Suprapubic skin (tissue), 4 donors: ENCODE data around the gene MAP2K5. TPM values are rescaled to one million over a fixed set of nuclear protein-coding genes. Genes with fewer than 3 reads are reported as not detected.

Source experiments
- DNase-seq, 2 donors: peaks; one replicate each; pipeline ENCODE4 v3.0.0-alpha.2; 2019; ENCODE audit warnings: low spot score in 2 of 2
- H3K27ac ChIP-seq: fragments of 200-600 bp; sonication (generic); one replicate; pipeline ENCODE4 v1.5.1; 2019
- H3K27me3 ChIP-seq: fragments of 200-600 bp; sonication (generic); one replicate; pipeline ENCODE4 v1.5.1; 2019
- H3K36me3 ChIP-seq: fragments of 200-600 bp; sonication (generic); one replicate; pipeline ENCODE4 v1.5.1; 2019
- H3K4me1 ChIP-seq: fragments of 200-600 bp; sonication (generic); one replicate; pipeline ENCODE4 v1.5.1; 2019
- H3K4me3 ChIP-seq: fragments of 200-600 bp; sonication (generic); one replicate; pipeline ENCODE4 v1.5.1; 2019; ENCODE audit warnings: mild to moderate bottlenecking
- H3K9me3 ChIP-seq: fragments of 200-600 bp; sonication (generic); one replicate; pipeline ENCODE4 v1.5.1; 2019
- CTCF ChIP-seq, 2 donors: fragments of 200-600 bp in 1 of 2; fragments of 450-650 bp in 1 of 2; sonication (generic) in 1 of 2; IDR thresholded peaks; one replicate each; pipeline ENCODE4 v1.5.1; 2016 to 2019; ENCODE audit warnings: antibody characterized with exemption in 2 of 2, mild to moderate bottlenecking in 1 of 2, moderate library complexity in 1 of 2
- EP300 ChIP-seq: sonication (generic); formaldehyde crosslinking; IDR thresholded peaks from one replicate; pipeline ENCODE4 v1.6.1; 2017; ENCODE audit warnings: antibody characterized with exemption
- POLR2A ChIP-seq, 2 donors: fragments of 450-650 bp; IDR thresholded peaks; one replicate each; pipeline ENCODE4 v1.6.1; 2017; ENCODE audit warnings: antibody characterized with exemption in 2 of 2, mild to moderate bottlenecking in 2 of 2, moderate library complexity in 2 of 2
- POLR2AphosphoS5 ChIP-seq, 3 donors: sonication (generic); formaldehyde crosslinking; IDR thresholded peaks; one replicate each; pipeline ENCODE4 v1.6.1; 2017; ENCODE audit warnings: antibody characterized with exemption in 3 of 3
- WGBS: methylation state at CpG from one replicate; pipeline ENCODE4 v1.1.5; 2018; 5-methylcytosine and 5-hydroxymethylcytosine counted together
- total RNA-seq, 4 donors: library from RNA; depleted of rRNA; stranded (reverse); fragments of >200 nt; gene quantifications; one replicate each; pipeline ENCODE4 v1.1.0, GENCODE V29; 2016

Gene MAP2K5
- total RNA-seq, 4 donors from 2014 or later, result 9.5 to 18.5 (median 10.2) TPM

GRCh38 chr15:67775998-67776397, 233.5 kb downstream of the MAP2K5 start:
- Histone ChIP-seq H3K27me3 (no peaks in the 10 kb centered on the region), H3K27ac (no peak overlapping the region), H3K36me3 (no peaks in the 10 kb centered on the region), H3K9me3 (no peaks in the 10 kb centered on the region), H3K4me3 (no peak overlapping the region), H3K4me1 (no peaks in the 10 kb centered on the region)
- TF ChIP-seq POLR2AphosphoS5 (IDR thresholded peaks at IDR 0.05) (no peak), POLR2A (IDR thresholded peaks at IDR 0.05) (no peak), CTCF (IDR thresholded peaks at IDR 0.05) (no peak), EP300 (no peak)
- WGBS, result 89% methylated on average over 3 of the region's 3 CpGs
- DNase-seq, result no peak

GRCh38 chr15:67776600-67776999, 234.1 kb downstream of the MAP2K5 start:
- no peak for TF ChIP-seq EP300
- no peak for TF ChIP-seq CTCF (IDR thresholded peaks at IDR 0.05)
- no peak for TF ChIP-seq POLR2AphosphoS5 (IDR thresholded peaks at IDR 0.05)
- no peak for TF ChIP-seq POLR2A (IDR thresholded peaks at IDR 0.05)
- no peaks in the 10 kb centered on the region for H3K4me1 ChIP-seq
- 92% methylated on average over 3 of the region's 3 CpGs for WGBS
- DNase-seq, result no peak
- no peaks in the 10 kb centered on the region for H3K27me3 ChIP-seq
- H3K4me3 ChIP-seq, result no peak overlapping the region
- no peak overlapping the region for H3K27ac ChIP-seq
- no peaks in the 10 kb centered on the region for H3K9me3 ChIP-seq
- H3K36me3 ChIP-seq, result no peaks in the 10 kb centered on the region

- Histone ChIP-seq H3K4me1 (no peaks in the 10 kb centered on the region), H3K9me3 (no peaks in the 10 kb centered on the region), H3K4me3 (no peak overlapping the region), H3K36me3 (no peaks in the 10 kb centered on the region), H3K27ac (no peak overlapping the region), H3K27me3 (no peaks in the 10 kb centered on the region)
- TF ChIP-seq CTCF (IDR thresholded peaks at IDR 0.05), result no peak
- TF ChIP-seq POLR2AphosphoS5 (IDR thresholded peaks at IDR 0.05), result no peak
- TF ChIP-seq EP300, result no peak
- TF ChIP-seq POLR2A (IDR thresholded peaks at IDR 0.05), result no peak
- DNase-seq, result no peak
- WGBS, result 75% methylated on average over 5 of the region's 5 CpGs
These were observed 234.6 kb downstream of the MAP2K5 start for GRCh38 chr15:67777071-67777470.

- WGBS, result 71% methylated on average over 2 of the region's 2 CpGs
- H3K4me3 ChIP-seq, result no peak overlapping the region
These were observed 235.3 kb downstream of the MAP2K5 start for GRCh38 chr15:67777773-67778172.

GRCh38 chr15:67778968-67779548, 236.6 kb downstream of the MAP2K5 start:
- TF ChIP-seq POLR2AphosphoS5 (IDR thresholded peaks at IDR 0.05) (no peak), POLR2A (IDR thresholded peaks at IDR 0.05) (no peak), CTCF (IDR thresholded peaks at IDR 0.05) (no peak), EP300 (no peak)
- Histone ChIP-seq H3K27me3 (no peaks in the 10 kb centered on the region), H3K4me3 (no peak overlapping the region), H3K36me3 (peaks cover 10% of the 10 kb centered on the region), H3K27ac (no peak overlapping the region), H3K9me3 (no peaks in the 10 kb centered on the region), H3K4me1 (no peaks in the 10 kb centered on the region)
- WGBS, result 83% methylated on average over 5 of the region's 5 CpGs
- no peak for DNase-seq

More at GRCh38 chr15:67777773-67778172, 235.3 kb downstream of the MAP2K5 start:
- no peak for DNase-seq
- no peaks in the 10 kb centered on the region for H3K27me3 ChIP-seq
- H3K27ac ChIP-seq, result no peak overlapping the region
- no peaks in the 10 kb centered on the region for H3K4me1 ChIP-seq
- no peaks in the 10 kb centered on the region for H3K9me3 ChIP-seq
- peaks cover 2% of the 10 kb centered on the region for H3K36me3 ChIP-seq
- TF ChIP-seq CTCF (IDR thresholded peaks at IDR 0.05) (no peak), EP300 (no peak), POLR2A (IDR thresholded peaks at IDR 0.05) (no peak), POLR2AphosphoS5 (IDR thresholded peaks at IDR 0.05) (no peak)
